ENCODE data around the gene PAM16. TPM values are rescaled to one million over a fixed set of nuclear protein-coding genes. Genes with fewer than 3 reads are reported as not detected.

Gene PAM16
- total and polyA plus RNA-seq, 9 of the 15 experiments (the other 6 are each of a cell fraction or from before 2014, with no cell fraction given) = 38.7 to 273 (median 79.3) TPM

GRCh38 chr16:4313563-4314531, 37.3 kb downstream of the PAM16 start (continued):
- TF ChIP-seq NKRF (IDR thresholded peaks at IDR 0.05; ENCODE audit: borderline replicate concordance) = no peak
- TF ChIP-seq RCOR1 (IDR thresholded peaks at IDR 0.05; ENCODE audit: borderline replicate concordance in 1 of 2, low read depth in 2 of 2, low read length in 2 of 2) = peak in 1 of 2 experiments; percentile 30; a peak in 1 of 4 replicates
- no peak for TF ChIP-seq SAFB2 (IDR thresholded peaks at IDR 0.05; ENCODE audit: borderline replicate concordance, low read depth, low read length, severe bottlenecking)
- peak; percentile 44; the same call in 1 of the 2 replicates for TF ChIP-seq ETS1 (conservative IDR thresholded peaks at IDR 0.05; ENCODE audit: control insufficient read depth, low read depth, low read length)
- no peak for TF ChIP-seq ILF3 (IDR thresholded peaks at IDR 0.05; ENCODE audit: borderline replicate concordance)
- TF ChIP-seq FOXP1 (CRISPR knock-in tag; IDR thresholded peaks at IDR 0.05) = 0 out of 2 replicates have a peak, but pooled peaks have one; percentile 48
- no peak for TF ChIP-seq ZBTB5 (IDR thresholded peaks at IDR 0.05)
- peak; percentile 8; the same call in 1 of the 2 replicates for TF ChIP-seq GABPB1 (CRISPR knock-in tag; IDR thresholded peaks at IDR 0.05)
- no peak for TF ChIP-seq GTF2A2 (tag; IDR thresholded peaks at IDR 0.05)
- 0 out of 2 replicates have a peak, but pooled peaks have one; percentile 16 for TF ChIP-seq CBFB (CRISPR knock-in tag; IDR thresholded peaks at IDR 0.05)
- TF ChIP-seq ZBTB11 (CRISPR knock-in tag; IDR thresholded peaks at IDR 0.05) = peak in 2 of 3 experiments; percentile 46 to 48; a peak in 1 of 6 replicates
- peak; percentile 45; the same call in 1 of the 2 replicates for TF ChIP-seq ELF1 (tag; IDR thresholded peaks at IDR 0.05)
- peak; percentile 45 for TF ChIP-seq RBM22 (IDR thresholded peaks at IDR 0.05; ENCODE audit: low read depth, low read length, poor library complexity, severe bottlenecking)
- TF ChIP-seq ZFX (CRISPR knock-in tag; IDR thresholded peaks at IDR 0.05) = peak; percentile 47

Measured in K562 (cell line).